HG02852 (cell line): ENCODE data around the gene ZSWIM8.

Source experiments
- ATAC-seq: cut with Tn5 transposase; IDR thresholded peaks from one replicate; pipeline ENCODE4 v1.9.1; 2021; ENCODE audit warnings: mild to moderate bottlenecking, moderate library complexity; ENCODE audit not compliant: unreplicated experiment

ZSWIM8 gene

DNA sequence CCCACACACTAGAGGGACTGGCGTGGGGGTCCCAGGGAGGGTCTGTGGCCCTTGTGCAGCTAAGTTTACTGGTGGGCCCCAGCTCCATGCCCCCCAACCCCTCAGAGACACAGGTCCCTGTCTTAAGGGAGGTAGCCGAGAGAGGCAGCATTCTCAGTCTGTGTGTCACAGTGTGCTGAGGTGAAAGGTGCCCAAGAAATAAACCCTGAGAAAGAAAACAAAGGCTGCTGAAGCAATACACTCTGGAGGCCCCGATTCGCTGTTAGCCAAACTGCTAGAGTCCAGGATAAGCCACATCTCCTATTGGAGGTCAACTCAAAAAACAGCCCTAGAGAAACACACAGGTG, 54.6 kb downstream of the ZSWIM8 start:
- ATAC-seq, result no peak

DNA sequence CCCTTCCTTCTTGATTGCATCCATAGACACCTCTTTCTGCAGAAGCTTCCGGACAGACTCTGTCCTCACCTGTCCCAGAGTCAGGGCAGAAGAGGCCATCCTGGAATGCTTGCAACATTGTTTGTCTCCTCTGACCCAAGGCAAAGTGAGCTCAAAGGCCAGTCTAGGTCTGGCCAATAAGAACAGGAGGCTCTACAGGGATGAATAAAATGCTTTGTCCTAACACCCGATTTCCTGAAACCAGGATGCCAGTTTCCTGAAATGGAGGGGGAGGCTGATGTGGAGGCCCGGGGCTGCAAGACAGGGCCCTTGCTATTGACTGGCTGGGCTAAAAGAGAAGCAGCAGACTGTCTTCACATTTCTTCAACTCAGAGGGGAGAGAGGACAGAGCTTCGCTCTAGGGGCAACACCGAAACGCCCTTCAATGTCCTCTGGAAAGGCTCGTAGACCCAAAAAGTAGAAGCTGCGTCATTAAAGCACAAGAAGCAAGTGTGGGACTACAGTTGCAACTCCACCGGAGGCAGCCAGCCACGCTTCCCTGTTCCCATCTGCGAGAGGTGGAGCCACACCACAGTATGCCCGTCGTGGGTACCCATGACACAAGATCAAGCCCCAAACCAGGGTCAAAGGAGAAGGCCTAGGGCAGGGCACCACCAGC, 55.1 kb downstream of the ZSWIM8 start:
- no peak for ATAC-seq

- ATAC-seq, result no peak
These were observed 55.6 kb downstream of the ZSWIM8 start for GRCh38 chr10:73841061-73841421.

- ATAC-seq, result no peak
These were observed 56.3 kb downstream of the ZSWIM8 start for GRCh38 chr10:73841526-73842285.

DNA sequence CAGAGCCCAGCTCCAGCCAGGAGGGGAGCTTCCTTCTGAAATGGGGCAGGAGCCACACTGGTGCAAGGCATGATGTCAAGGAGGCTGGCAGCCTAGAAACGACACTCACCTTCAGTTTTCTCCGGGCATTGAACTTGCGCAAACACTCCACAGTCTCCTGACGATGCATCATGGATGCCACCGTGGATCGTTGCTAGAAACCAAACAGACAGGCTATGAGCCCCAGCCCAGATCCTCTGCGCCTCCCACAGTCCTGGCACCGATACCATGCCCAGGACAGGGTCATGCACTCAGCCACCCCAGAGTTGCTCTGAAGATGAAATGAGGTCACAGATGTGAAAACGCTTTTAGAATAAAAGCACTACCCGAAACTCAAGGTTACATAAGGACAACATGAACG, 56.9 kb downstream of the ZSWIM8 start:
- ATAC-seq, result no peak

- ATAC-seq, result no peak
These were observed 57.9 kb downstream of the ZSWIM8 start for GRCh38 chr10:73843261-73843660.

GRCh38 chr10:73847031-73847430, 61.6 kb downstream of the ZSWIM8 start:
- ATAC-seq, result no peak

DNA sequence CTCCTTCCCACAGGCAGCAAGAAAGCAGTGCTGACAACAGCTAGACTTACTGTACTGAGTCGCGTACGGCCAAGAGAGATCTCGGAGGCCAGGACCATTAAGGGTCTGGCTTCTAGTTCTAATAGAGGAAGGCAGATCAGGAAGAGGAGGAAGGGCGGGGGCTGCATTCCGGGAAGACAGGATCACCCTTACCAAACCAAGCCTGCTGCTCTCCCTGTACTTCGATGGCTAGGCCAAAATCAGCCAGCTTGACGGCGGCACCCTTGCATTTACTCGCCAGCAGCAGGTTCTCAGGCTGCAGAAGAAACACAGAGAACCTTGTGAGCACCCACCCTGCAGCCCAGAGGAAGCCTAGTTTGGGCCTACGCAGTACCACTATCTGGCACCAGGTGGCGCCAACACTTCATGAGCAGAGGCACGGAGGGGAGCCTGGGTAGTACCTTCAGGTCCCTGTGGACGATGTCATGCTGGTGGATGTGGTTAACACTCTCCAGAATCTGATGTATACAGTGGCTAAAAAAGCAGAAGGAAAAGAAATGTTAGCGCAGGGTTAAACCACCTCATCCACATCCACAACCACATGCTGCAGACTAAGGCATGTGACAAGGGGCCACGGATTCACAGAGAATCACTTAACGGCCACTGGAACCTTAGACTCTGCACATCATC, 63.5 kb downstream of the ZSWIM8 start:
- ATAC-seq, result peak; percentile 82

GRCh38 chr10:73850211-73850610, 64.8 kb downstream of the ZSWIM8 start:
- no peak for ATAC-seq

DNA sequence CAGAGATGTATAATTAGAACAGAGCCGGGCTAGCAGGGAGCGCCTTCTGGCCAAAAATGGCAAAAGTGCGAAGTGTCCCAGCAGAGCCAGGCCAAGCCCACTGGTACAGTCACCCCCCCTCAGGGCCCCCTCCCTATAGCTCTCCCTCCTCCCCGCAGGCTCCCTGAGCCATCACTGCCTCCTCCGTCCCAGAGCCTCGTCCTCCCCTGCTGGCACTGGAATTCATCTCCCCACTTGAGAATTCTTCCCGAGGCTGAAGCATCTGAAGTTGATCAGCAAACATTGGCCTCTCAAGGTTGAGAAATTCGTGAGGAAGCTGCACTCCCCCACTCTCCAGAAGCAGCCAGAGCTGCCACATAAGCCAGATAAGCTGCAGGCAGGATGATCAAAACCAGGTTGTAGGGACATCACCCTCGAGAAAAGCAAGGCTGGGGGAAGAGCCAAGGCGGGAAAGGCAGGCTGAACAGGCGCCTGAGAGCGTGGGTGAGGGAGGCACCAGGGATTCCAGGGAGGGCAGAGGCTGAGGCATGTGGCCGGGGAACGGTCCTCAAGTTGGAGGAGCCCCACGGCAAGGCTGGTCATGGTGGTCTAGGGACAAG, 65.6 kb downstream of the ZSWIM8 start:
- ATAC-seq, result no peak
